Kidney (tissue), 14 donors: ENCODE data around the gene CERS5. TPM values are rescaled to one million over a fixed set of nuclear protein-coding genes. Genes with fewer than 3 reads are reported as not detected.

Experiments used
- DNase-seq, 5 donors: peaks; one replicate each; pipeline ENCODE4 v3.0.0-alpha.2; 2013 to 2020
- FAIRE-seq: peaks from 2 replicates; lab custom pipeline; 2012; peaks lifted over from hg19 to GRCh38; lab: Jason Lieb, UNC
- H3K27ac ChIP-seq, 2 donors: one replicate each; pipeline ENCODE4 v1.7.0; 2013; ENCODE audit warnings: low read depth in 2 of 2, low read length in 2 of 2, inconsistent platforms in 1 of 2
- H3K27me3 ChIP-seq: one replicate; pipeline ENCODE4 v1.7.1; 2013; ENCODE audit warnings: low read length, inconsistent platforms; ENCODE audit not compliant: control insufficient read depth, insufficient read depth
- H3K36me3 ChIP-seq, 3 donors: one replicate each; pipeline versions ENCODE4 v1.7.0 to v1.7.1; 2013; ENCODE audit warnings: low read length in 3 of 3, control low read depth in 1 of 3, inconsistent platforms in 1 of 3; ENCODE audit not compliant: insufficient read depth in 3 of 3, control insufficient read depth in 2 of 3
- H3K4me1 ChIP-seq, 3 donors: one replicate each; pipeline versions ENCODE4 v1.7.0 to v1.7.1; 2013; ENCODE audit warnings: low read length in 3 of 3, inconsistent platforms in 1 of 3, low read depth in 1 of 3; ENCODE audit not compliant: control insufficient read depth in 2 of 3, insufficient read depth in 2 of 3
- H3K4me3 ChIP-seq, 3 donors: one replicate each; pipeline versions ENCODE4 v1.7.0 to v1.8.1; 2013; ENCODE audit warnings: low read length in 3 of 3, control low read depth in 1 of 3, inconsistent platforms in 1 of 3
- H3K9ac ChIP-seq, 3 donors: one replicate each; pipeline versions ENCODE4 v1.7.0 to v1.7.1; 2013; ENCODE audit warnings: low read length in 3 of 3, control low read depth in 1 of 3, inconsistent platforms in 1 of 3
- H3K9me3 ChIP-seq, 3 donors: one replicate each; pipeline versions ENCODE4 v1.7.0 to v1.7.1; 2013; ENCODE audit warnings: low read length in 3 of 3, control low read depth in 1 of 3, inconsistent platforms in 1 of 3; ENCODE audit not compliant: control insufficient read depth in 2 of 3, insufficient read depth in 1 of 3
- intact Hi-C: fragments of 100-400 bp; cut with DNase I; formaldehyde crosslinking; loops from one replicate; pipeline ENCODE4 v1.11.1; 2022
- polyA plus RNA-seq: library from polyadenylated mRNA; stranded (reverse); fragments of 350-450 nt; fragmentation: Illumina TruSeq; extraction: RNeasy Lipid Tissue Mini Kit (QIAGEN cat#74804); gene quantifications from one replicate; pipeline ENCODE4 v1.2.3, GENCODE V29; 2014; ENCODE audit warnings: low read depth, low replicate concordance; ENCODE audit not compliant: insufficient read depth
- total RNA-seq: library from RNA; stranded (reverse); fragmentation: NEBNext Ultra II Directional; extraction: Animal tissue kit (Norgen Biotek cat#: 25700); gene quantifications from one replicate; pipeline ENCODE4 v1.2.1, GENCODE V29; 2021
- TF ChIP-seq, protein P1 (sequence below): IDR thresholded peaks from 3 replicates; pipeline ENCODE4 v1.5.1; 2012; ENCODE audit warnings: mild to moderate bottlenecking, moderate library complexity, borderline replicate concordance; ENCODE audit not compliant: insufficient read depth; ENCODE audit errors: extremely low read depth
- donor health status: control.
- donor health status: control.
- donor health status: control.
- donor health status: control.
- donor health status: control.
- donor health status: DM: yes; HTN: yes; CAD: no.
- donor health status: Normal renal cell carcinoma (clear cell type).

The CERS5 gene
- total and polyA plus RNA-seq, 2 donors from 2014 or later, result 40.2 to 52.1 TPM

DNA sequence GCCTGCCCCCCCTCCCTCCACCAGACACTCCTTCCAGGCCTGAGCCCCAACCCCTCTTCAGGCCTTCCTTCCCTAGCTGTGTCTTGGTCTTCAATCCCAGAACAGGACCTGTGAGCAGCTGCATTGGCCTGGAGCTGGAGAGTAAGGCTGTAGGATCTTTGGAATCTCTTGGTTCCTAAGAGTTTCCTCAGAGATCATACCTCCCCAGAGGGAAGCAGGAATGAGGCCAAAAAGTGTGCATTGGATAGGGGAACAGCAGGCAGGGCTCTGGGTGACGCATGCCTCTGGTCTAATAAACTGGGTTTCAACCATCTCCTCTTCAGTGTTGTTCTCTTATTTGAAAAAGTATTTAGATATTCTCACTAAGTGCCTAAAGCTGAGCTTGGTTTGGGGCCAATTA lies 83.9 kb downstream of the CERS5 start:
- H3K4me3 ChIP-seq, result no peak overlapping the region
- intact Hi-C loops, result no loop called here
- no peak overlapping the region for H3K27ac ChIP-seq
- peaks cover 0 to 10% (median 4%) of the 10 kb centered on the region in 3 donors for H3K4me1 ChIP-seq
- peaks cover 0 to 10% (median 8%) of the 10 kb centered on the region in 3 donors for H3K36me3 ChIP-seq
- no peak for DNase-seq
- no peak overlapping the region for H3K9ac ChIP-seq
- TF ChIP-seq, protein P1, sequence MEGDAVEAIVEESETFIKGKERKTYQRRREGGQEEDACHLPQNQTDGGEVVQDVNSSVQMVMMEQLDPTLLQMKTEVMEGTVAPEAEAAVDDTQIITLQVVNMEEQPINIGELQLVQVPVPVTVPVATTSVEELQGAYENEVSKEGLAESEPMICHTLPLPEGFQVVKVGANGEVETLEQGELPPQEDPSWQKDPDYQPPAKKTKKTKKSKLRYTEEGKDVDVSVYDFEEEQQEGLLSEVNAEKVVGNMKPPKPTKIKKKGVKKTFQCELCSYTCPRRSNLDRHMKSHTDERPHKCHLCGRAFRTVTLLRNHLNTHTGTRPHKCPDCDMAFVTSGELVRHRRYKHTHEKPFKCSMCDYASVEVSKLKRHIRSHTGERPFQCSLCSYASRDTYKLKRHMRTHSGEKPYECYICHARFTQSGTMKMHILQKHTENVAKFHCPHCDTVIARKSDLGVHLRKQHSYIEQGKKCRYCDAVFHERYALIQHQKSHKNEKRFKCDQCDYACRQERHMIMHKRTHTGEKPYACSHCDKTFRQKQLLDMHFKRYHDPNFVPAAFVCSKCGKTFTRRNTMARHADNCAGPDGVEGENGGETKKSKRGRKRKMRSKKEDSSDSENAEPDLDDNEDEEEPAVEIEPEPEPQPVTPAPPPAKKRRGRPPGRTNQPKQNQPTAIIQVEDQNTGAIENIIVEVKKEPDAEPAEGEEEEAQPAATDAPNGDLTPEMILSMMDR, result no peak
- H3K9me3 ChIP-seq, result no peaks in the 10 kb centered on the region
- FAIRE-seq, result no peak
- H3K27me3 ChIP-seq, result no peaks in the 10 kb centered on the region

DNA sequence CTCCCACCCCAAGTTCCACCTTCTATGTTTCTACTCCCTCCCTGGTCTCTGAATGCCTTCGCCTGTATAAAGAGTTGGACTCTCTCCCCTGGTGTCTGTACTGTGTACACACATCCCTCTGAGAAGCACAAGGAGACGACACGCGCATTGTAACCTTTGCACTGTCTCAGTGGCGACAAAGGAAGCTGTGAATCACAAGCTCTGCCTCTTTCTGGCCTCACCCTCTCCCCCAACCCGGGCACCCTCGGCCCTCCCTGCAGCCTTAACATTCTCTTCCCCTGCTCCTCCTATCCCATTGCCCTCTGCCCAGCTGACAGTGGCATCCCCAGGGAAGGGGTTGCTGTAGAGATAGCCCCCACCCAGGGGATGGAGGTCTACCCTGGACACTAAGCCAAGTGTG lies 84.5 kb downstream of the CERS5 start:
- no peak for FAIRE-seq
- Histone ChIP-seq H3K9me3 (no peaks in the 10 kb centered on the region), H3K4me3 (no peak overlapping the region), H3K27me3 (no peaks in the 10 kb centered on the region), H3K27ac (no peak overlapping the region), H3K36me3 (peaks cover 0 to 6% (median 4%) of the 10 kb centered on the region in 3 donors), H3K4me1 (peaks cover 0 to 10% (median 4%) of the 10 kb centered on the region in 3 donors), H3K9ac (no peak overlapping the region)
- TF ChIP-seq, protein P1, result no peak
- DNase-seq, result peak in 3 of 5 donors; percentile 35 to 58 (median 55)
- intact Hi-C loops, result no loop called here

DNA sequence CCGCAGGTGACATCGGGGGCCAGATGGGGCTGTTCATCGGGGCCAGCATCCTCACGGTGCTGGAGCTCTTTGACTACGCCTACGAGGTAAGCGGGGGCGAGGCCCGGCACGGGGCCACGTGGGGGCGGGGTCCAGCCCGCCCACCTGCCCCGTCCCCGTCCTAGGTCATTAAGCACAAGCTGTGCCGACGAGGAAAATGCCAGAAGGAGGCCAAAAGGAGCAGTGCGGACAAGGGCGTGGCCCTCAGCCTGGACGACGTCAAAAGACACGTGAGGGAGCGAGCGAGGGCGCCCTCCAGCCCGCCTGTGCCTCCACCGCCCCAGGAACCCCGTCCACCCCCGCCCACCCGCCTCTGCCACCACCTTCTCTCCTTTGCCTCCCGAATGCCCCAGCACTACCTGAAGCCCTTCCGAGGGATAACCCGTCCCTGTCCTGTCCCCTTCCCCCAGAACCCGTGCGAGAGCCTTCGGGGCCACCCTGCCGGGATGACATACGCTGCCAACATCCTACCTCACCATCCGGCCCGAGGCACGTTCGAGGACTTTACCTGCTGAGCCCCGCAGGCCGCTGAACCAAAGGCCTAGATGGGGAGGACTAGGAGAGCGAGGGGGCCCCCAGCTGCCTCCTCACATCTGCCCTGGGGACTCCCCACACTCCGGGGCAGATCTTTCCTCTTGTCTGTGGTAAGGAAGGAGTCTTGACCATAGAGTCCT lies 85.9 kb downstream of the CERS5 start:
- Histone ChIP-seq H3K4me3 (no peak overlapping the region), H3K36me3 (no peaks in the 10 kb centered on the region), H3K27me3 (no peaks in the 10 kb centered on the region), H3K4me1 (peaks cover 0 to 10% (median 4%) of the 10 kb centered on the region in 3 donors), H3K9me3 (no peaks in the 10 kb centered on the region), H3K9ac (no peak overlapping the region), H3K27ac (no peak overlapping the region)
- TF ChIP-seq, protein P1, result no peak
- FAIRE-seq (no peak), DNase-seq (peak in 4 of 5 donors; percentile 53 to 76 (median 72))
- intact Hi-C loops, result no loop called here
